NCI-H2227 (cell line): ENCODE measurements around the gene NR6A1.

Source experiments
- DNase-seq: peaks from one replicate; lab custom pipeline; 2025; ENCODE audit not compliant: unreplicated experiment; lab: John Stamatoyannopoulos, UW

Gene NR6A1

GRCh38 chr9:124477648-124478285 is 293.3 kb downstream of the NR6A1 start:
- DNase-seq, result peak; percentile 39

DNA sequence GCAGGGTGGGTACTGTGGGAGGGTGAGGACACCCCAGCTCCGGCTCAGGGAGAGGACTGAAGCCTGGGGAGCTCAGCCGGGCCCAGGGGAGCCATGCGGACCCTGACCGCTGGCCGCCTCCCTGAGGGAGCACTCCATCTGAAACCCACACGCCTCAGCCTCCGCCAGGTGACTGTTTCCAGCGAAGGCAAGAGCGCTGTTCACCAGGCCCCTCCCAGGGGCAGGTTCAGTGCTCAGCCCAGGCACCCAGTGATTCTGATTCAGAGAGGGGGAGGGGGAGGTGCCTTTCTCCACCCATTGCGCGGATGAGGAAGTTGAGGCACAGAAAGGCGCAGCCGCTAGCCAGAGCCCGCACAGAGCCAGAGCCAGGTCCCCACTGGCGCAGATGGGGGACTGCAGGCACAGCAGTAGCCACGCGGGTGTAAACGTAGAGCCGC is 293.9 kb downstream of the NR6A1 start:
- peak; percentile 29 for DNase-seq

GRCh38 chr9:124475868-124476690 is 295.0 kb downstream of the NR6A1 start:
- no peak for DNase-seq

- no peak for DNase-seq
These were observed 295.8 kb downstream of the NR6A1 start for GRCh38 chr9:124475158-124475867.

DNA sequence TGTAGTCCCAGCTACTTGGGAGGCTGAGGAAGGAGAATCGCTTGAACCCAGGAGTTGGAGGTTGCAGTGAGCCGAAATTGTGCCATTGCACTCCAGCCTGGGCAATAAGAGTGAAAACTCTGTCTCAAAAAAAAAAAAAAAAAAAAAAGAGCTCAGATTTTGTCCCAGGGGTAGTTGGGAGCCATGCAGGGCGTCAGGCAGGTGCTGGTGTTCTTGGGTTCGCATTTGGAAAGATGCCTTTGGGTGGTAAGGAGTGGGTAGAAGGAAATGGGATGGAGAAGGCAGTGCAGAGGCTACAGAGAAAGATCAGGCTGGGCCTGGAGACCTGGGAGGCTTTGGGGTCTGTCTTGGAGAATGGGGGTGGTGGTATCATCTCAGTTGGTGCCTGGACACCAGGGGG is 297.0 kb downstream of the NR6A1 start:
- DNase-seq, result no peak

GRCh38 chr9:124473310-124473709 is 297.8 kb downstream of the NR6A1 start:
- no peak for DNase-seq

- DNase-seq, result no peak
These were observed 298.3 kb downstream of the NR6A1 start for GRCh38 chr9:124472770-124473169.

DNA sequence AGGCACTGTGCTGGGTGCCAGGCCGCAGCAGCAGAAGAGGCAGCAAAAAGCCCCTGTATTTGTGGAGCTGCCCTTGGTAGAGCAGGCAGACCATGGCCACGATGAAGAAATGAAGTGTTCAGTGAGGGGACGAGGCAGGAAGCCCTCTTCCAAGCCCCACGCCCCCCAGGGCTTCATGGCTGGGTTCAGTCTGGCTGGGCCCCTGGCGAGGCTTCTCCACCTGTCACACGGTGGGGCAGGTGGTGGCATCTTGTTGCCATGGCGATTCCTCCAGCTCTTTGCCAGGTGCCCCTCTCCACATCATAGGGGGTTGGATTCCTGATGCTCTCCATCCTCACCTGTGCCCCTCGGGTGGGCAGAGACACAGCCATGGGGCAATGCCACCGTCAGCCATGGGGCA is 299.4 kb downstream of the NR6A1 start:
- DNase-seq, result no peak

DNA sequence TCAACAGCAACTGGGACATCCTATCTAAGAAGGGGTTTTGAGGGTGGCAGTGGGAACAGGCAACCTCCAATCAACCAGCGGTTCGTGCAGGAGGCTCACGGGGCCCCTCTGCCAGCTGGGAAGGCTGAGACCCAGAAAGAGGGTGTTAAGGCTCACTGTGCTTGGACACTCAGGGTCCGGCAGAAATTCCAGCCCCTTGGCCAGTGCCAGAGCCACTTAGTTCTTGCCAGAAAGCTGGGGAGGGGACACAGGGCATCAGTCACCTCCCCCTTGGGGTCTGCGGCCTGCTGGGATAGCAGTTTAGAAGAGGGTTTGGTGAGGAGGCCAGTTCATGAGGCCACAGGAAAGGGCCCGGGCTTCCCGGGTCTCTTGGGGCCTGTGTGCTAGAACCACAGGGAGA is 300.4 kb downstream of the NR6A1 start:
- DNase-seq, result no peak

DNA sequence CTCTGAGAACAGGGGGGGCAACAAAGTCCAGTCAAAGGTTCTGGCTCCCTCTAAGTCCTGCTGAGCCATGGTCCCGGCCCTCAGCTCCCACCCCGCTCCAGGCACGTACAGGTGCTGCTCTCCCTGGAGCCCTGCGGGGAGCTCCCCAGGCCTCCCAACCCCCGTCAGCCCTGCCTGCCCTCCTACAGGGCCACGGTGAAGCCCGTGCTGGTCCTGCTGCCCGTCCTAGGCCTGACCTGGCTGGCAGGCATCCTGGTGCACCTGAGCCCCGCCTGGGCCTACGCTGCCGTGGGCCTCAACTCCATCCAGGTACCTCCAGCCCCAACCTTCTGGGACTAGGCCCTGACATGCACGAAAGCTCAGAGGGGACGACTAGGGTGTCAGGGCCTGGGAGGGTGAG is 300.8 kb downstream of the NR6A1 start:
- no peak for DNase-seq

- no peak for DNase-seq
These were observed 301.9 kb downstream of the NR6A1 start for GRCh38 chr9:124469011-124469832.

GRCh38 chr9:124468061-124468740 is 302.9 kb downstream of the NR6A1 start:
- no peak for DNase-seq

- no peak for DNase-seq
These were observed 303.6 kb downstream of the NR6A1 start for GRCh38 chr9:124467410-124468060.
